Measurements from ENCODE around the gene PIEZO2.
"Not testable (repeated sequence)": the region's sequence is repeated elsewhere in the genome, so short reads cannot be mapped to it uniquely, and the experiment has no call there.

PIEZO2 gene

DNA sequence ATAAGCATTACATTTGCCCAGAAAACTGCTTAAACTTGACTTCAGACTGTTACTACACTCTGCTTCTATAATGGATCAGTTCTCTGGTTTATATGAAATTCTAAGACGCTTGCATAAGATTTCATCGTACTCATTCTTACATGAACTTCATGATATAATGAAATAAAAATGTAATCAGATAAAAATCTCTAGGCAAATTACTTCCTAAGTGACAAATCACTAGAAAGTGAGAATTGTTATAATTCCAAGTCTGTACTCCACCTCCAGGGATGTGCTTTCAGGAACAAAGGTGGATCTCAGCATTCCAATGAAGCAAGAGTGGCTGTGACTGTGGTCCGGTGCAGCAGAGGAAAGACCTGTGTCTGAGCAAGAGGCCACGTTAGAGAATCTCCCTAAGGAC is 226.2 kb downstream of the PIEZO2 start:
- no peak for DNase-seq

DNA sequence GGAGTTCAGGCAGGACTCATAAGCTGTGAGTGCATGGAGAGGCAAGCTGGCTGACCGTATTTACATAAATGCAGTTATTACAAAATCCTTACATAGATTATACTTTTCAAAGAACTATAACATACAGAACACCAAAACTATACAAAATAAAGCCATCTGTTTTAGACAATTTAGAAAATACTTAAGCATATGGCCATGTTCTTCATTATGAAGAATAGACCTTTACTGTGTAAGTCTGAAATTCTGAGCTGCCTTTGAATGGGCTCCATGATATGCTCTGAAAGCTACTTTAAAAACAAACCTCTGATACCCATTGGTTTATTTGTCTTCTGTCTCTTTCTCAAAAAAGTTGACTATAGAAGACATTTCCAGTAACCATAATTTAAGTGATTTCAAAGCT is 226.7 kb downstream of the PIEZO2 start:
- not testable (repeated sequence) for DNase-seq

DNA sequence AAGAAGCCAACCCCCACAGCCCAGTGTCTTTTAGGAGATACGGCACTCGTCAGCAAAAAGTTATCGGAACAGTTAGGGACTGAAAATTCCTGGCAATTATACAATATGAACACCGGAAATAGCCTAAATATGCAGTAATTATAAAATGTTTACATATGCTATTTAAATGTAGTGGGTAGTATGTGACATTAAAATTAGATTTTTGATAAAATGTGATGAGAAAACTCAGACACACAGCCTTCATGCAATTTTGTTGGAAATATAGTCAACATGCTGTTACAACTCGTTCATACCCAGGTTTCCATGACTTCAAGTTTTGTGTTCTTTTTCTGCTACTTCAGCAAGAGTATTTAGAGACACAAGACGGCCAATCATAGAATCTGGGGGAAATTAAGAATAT is 229.1 kb downstream of the PIEZO2 start:
- DNase-seq = not testable (repeated sequence)

DNA sequence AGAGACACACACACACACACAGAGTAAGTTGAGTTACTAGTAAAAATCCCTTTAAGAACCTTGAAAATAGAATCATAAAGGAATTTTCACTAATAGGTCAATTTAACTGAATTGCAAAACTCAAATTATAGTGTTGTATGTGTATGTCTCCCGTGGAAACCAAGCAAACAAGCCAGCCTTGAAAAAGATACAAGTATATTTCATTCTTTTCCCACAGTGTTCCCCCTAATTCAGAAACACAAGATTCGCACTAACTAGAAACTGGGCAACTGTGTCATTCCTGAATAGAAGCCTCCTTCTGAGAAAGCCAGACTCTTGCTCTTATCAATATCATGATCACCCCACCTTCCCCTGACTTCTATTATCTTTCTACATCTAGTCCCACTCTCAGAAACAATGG is 229.5 kb downstream of the PIEZO2 start:
- DNase-seq = no peak

DNA sequence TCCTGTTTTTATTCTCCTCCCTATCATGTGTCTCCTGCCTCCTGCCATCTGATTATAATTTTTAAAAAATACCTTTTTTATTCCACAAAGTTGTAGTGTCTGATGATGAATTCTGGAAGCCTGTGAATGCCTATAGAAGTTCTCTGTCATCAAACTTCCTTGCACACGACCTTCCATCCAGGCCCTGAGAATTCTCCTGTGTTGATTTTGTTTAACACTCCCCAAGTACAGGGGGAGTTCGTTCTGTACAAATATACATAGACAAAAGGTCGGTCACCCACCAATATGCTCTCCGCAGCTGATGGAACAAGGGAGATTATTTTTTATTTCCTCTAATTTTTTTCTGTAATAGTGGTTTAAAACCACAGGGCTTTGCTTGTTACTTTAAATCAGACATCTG is 232.5 kb downstream of the PIEZO2 start:
- no peak for DNase-seq

DNA sequence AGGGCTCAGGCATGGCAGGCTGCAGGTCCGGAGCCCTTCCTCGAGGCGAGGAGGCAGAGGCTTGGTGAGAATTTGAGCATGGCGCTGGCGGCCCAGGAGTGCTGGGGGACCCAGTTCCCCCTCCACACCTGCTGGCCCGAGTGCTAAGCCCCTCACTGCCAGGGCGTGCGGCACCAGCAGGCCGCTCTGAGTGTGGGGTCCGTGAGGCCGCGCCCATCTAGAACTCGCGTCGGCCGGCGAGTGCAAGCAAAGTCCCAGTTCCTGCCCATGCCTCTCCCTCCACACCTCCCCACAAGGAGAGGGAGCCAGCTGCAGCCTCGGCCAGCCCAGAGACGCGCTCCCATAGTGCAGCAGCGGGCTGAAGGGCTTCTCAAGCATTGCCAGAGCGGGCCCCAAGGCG is 233.0 kb downstream of the PIEZO2 start:
- no peak for DNase-seq

DNA sequence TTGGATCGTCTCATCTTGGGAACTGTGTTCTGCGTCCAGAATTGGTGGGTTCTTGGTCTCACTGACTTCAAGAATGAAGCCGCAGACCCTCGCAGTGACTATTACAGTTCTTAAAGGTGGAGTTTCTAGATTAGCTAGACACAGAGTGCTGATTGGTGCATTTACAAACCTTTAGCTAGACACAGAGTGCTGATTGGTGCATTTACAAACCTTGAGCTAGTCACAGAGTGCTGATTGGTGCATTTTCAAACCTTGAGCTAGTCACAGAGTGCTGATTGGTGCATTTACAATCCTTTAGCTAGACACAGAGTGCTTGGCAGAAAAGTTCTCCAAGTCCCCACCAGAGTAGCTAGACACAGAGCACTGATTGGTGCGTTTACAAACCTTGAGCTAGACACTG is 233.6 kb downstream of the PIEZO2 start:
- not testable (repeated sequence) for DNase-seq

DNA sequence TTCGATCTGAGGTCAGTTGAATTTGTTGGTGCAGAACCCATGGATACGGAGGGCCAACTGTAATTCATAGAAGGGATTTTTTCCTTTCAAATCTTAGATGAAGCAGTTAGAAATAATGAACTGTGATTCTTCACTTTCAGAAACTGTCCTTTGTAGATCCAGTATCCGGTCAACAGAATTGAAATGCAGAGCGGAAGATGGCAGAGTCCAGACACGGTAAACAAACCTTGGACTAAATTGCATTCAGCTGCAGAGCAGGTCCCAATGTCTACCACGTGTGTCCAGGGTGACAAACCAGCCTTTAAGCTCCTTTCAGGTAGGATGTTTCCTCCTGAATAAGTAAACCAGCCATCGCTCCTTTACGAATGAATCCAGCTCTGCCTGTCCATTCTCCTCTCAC is 234.8 kb downstream of the PIEZO2 start:
- not testable (repeated sequence) for DNase-seq

DNA sequence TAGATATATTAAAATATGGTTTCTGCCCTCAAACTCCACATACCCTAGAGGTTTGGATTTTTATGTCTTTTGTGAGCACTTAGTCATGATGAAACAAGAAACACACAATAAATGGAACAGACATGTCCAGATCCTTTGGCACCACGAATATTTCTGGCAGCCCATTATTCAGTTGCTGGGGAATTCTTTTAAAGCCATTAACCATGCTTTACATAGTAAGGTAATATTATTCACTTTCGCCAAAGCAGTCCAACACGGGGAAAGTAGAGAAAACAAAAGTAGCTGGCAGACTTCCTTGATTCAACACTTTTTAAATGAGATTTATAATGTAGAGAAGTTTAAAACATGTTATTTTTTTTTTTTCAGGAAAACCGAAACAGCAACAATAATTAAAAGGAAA is 235.4 kb downstream of the PIEZO2 start:
- DNase-seq = no peak

DNA sequence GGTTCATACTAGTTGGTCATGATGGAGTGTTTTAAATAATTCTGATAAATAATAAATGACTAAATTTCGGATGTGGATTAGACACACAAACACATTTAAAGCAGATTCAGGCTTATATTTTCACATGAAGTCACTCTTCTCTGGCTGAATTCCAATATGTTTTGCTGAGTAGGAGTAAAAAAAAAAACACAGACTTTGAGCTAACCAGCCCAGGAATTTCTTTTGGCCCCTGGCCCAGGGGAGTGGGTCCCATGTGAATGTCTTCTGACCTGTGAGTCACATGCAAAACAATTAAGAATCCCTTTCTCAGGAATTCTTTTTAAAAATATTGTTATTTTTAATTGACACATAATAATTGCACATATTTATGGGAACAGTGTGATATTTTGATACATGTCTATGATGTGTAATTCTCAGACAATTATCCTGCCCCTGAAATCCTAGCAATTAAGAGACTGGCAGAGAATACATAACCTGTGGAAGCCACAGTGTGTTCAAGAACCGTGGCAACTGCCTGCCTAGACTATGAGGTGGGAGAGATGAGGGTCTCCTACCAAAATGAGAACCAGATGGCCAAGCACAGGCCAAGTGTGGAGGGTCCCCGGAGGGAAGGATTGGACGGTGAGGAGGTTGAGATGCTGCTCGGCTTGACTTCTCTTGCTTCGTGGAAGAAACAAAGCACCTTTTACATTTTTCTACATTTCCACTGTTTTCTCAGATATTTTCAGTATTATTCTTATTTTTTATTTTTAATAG is 236.4 kb downstream of the PIEZO2 start:
- DNase-seq = no peak

DNA sequence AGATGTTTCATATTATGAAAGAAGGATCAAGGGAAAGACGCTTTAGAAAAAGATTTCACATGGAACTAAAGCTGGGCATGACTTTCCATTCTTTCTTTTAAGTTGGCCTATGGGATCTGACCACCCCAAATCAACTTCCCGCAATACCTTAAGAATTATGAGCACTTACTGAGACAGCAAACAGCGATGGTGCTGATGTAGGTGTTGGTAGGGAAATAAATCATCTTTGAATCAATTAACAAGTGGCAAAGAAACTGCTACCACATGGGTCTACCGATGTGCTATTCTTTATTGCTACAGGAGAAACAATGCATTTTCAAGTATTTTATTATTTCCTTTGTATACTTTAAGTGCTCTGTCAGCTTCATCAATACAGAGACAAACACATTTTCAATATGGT is 239.6 kb downstream of the PIEZO2 start:
- no peak for DNase-seq

DNA sequence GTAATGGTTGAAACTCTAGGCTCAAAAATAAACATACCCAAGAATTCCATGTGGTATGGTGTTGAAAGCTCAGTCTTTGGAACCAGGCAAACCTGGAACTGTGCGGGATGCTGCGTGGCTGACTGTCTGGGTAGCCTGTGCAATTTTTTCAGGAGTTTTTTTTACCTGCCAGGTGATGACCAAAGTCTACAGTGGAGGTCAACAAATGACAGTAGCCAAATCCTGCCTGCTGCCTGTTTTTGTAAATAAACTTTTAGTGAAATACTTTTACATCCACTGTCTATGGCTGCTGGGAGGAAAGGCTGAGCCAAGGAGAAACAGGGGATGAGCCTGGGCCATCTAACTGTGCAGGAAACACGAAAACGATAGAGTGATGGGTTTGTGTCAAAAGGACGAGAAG is 240.6 kb downstream of the PIEZO2 start:
- no peak for DNase-seq

DNA sequence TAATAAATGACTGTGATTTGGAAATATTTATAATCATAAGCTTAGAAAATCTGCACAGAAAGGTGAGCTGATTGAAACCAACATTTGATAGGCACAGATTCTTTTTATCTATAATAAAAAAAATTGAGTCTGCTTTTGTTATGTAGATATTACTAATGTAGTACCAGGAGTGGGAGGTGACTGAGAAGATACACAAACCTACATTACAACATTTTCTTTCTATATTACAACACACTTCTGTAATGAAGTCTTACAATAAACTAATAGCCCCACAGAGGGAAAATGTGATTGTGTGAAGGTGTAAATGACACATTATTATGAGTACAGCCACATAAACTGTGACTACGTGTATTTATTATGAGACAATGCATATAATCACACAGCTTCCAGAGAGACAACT is 241.6 kb downstream of the PIEZO2 start:
- DNase-seq = no peak

DNA sequence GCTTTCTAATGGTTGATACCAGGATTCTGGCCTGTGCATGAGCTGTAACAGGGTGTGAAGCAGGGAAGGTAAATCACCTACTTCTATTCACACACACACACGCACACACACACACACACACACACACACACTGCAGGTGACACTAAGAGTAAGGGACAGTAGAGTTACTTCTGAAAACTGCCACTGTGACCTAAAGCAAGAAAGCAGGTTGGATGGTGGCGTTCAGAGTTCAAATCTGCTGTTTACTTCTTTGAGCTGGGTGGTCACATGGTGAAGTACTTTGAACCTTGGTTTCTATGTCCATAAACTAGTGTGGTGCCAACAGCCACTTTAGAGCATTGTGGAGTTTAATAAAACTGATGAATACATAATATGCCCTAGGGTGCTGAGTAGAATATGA is 248.0 kb downstream of the PIEZO2 start:
- no peak for DNase-seq

DNA sequence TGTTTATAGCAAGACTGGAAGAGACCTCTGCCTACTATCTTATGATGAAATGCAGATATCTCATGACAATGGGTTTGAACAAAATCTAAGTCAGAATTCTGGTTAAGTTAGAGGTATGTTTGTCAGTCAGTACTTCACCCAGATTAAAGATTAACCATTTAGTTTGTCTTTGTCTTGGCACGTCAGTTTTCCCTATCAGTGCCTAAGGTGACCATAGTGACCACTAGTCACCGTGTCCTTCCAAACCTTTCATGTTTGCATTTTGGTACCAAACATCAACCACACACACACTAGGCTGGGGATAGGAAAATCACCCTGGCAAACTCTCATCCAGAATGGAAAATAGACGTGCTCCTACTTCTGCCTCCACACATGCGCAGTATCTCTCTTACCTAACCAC is 248.9 kb downstream of the PIEZO2 start:
- DNase-seq = no peak

DNA sequence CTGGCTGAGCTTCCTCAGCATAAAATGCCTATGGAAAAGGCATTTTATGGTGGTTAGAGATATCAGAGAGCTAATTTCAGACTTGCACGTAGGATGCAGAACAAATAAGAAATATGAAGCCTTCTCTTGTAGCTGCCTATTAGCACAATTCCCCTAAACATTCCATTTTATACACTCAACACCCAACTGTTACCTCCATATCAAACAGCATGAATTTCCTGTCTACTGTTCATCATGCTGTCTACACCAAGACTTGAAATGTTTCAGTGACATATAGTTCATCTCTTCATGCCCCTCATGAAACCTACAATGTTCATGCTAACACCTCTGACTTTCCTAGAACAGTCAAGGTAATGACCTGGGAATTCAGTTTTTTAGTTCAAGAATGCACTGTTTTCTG is 249.9 kb downstream of the PIEZO2 start:
- no peak for DNase-seq

DNA sequence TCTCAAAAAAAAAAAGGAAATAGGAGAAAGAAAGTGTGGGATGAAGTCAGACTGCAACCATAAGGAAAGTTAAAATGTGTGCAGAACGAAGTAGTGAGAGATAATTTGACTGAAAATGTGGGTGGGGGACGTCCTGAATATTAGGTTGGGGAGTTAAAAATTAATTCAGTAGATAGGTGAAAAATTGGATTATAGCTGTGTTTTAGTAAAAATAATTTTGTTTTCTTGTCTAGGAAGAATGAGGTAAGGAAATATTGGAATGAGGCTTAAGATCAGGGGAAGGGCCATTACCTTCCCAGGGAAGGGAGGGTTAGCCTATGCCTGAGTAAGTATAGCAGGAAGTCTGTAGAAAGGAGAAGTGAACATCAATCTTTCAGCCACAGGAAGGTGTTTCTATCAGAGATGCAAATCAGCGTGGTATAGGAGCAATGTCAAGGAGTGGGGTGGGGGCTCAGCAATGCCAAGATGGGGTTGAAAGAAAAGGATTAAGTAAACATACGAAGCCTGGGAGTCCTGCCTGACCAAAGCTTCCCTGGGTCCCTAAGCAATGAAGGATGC is 250.9 kb downstream of the PIEZO2 start:
- DNase-seq = no peak

DNA sequence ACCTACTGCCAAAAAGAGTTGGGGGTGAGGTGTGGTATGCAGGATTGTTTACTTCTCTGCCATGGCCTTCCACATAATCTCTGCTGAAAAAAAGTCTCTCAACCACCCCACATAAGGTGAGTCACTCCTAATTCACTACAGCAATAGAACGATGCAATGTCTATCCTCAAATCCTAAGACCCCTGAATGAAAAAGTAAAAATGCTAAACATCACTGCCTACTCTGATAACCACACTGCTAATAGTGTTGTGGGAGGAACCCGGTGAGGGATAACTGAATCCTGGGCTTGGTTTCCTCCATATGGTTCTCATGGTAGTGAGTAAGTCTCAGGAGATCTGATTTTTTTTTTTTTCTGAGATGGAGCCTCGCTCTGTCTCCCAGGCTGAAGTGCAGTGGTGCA is 252.5 kb downstream of the PIEZO2 start:
- no peak for DNase-seq

DNA sequence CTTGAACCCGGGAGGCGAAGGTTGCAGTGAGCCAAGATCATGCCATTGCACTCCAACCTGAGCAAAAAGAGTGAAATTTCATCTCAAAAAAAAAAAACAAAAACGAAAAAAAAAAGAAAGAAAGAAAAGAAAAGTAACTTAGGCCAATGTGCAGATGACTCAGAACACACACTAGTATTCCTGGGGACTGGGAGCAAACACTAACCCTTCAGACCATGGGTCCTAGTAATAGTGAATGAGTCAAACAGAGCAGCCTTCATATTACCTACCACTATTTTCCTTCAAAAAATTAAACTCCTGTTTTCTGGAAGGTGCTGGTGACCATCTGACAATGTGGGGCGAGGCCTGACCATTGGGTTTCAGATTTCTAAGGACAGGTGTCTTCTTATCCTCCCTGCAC is 253.4 kb downstream of the PIEZO2 start:
- DNase-seq = no peak

DNA sequence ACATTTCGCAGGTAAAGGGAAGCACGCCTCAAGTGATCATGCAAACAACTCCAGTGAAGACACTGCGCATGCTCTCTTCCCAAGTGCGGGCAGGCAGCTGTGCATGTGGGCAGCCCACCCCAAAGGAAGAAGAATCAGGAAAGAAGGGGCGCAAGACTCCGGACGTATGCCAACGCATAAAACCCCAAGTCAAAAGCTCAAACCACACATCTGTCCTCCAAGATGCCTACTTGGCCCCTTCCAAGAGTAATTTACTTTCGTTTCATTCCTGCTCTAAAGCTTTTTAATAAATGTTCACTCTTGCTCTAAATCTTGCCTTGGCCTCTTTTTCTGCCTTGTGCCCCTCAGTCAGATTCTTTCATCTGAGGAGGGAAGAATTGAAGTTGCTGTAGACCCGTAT is 254.9 kb downstream of the PIEZO2 start:
- DNase-seq = no peak

DNA sequence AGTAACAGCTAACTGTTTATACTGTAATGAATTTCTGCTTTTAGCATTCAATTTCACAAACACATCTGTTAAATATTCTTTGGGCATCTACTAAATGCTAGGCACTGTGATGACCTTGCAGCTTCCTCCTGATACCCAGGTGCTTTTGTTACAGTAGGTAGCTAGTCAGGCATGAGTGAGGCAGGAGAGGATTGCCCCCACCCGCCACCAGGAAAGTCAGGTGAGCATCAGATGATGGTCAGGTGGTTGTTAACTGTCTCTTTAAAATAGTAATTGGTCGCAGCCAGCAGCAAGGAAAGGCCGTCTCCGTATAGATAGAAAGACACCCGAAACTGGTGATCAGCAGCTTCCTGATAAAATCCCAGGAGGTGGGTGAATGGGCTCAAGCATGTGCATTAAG is 255.6 kb downstream of the PIEZO2 start:
- no peak for DNase-seq

DNA sequence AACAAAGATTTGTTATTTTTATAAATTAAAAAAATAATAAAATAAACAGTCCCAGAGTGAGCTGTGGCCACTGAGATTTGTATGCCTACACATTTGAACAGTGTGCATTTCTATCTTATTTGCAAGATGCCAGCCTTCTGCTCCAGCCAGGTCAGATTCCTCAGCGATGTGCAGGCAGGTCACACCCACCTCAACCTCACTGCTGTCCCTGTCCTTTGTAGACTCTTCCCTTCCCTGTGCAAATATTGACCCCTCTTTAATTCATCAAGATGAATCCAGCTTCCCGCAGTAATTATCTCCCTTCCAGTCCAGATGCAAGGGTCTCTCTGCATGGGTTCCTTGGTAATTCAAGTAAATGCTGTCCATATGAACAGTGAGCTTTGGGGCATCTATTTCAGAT is 256.2 kb downstream of the PIEZO2 start:
- DNase-seq = no peak

DNA sequence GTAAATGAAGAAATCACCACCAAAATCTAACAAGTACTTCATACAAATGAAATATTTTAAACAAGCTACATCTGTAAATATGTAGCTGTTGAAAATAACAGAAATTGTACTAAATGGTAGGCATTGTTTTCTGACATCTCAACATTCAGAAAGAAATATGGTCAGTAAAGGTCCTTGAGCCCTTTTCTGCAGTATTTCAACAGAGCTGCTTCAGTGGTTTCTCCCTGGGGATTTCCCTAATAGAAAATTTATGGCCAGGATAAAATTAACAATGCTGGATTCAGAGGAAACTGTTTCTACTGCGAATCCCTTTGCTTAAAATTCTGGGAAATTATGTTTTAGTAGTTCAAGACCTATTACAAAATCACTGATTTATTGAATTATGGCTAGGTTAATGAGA is 256.6 kb downstream of the PIEZO2 start:
- no peak for DNase-seq

DNA sequence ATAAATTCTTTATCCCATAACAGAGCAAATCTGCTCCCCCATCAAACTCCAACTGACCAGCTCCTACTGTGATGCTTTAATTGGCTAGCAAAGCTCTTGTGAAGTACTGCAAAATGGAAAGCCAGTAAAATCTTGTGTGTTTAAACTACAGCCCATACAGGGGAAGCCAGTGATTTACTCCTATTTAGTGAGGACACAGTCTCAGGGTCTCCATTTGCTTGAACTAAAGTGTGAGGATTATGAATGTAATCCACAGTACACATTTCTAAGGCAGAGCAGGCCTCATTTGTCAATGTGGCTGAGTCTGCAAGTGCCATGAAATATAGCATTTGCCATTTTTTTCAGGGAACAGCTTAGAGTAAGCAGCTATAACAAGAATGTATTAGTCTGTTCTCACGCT is 259.3 kb downstream of the PIEZO2 start:
- no peak for DNase-seq

DNA sequence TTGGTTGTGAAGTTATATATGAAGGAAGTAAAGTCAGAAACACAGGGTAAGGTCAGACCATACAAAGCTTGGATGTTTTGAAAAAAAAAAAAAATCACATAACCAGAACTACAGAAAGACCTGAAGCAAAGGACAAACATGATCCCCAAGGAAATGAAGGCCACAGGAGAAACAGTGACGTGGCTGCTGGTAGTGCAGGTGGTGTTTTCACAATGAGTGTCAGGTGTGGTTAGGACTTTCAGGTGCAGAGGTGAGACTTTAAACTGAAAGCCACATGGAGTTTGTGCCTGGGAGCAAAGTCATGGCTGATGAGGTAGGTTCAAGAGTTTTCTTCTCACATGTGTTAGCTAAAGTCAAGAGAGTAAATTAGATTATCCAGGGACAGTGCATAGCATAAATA is 270.7 kb downstream of the PIEZO2 start:
- no peak for DNase-seq
